Measurements from ENCODE around the gene SLAMF8. TPM values are rescaled to one million over a fixed set of nuclear protein-coding genes. Genes with fewer than 3 reads are reported as not detected.

Gene SLAMF8
- not detected for total RNA-seq
- polyA plus RNA-seq (2013, experiment 1 of 2), result not detected
- polyA plus RNA-seq (2013, experiment 2 of 2), result not detected
- long read RNA-seq, experiment 1, result 0 reads
- long read RNA-seq, experiment 2, result 0 reads
- long read RNA-seq, experiment 3, result 0 reads
- long read RNA-seq, experiment 4, result 0 reads

DNA sequence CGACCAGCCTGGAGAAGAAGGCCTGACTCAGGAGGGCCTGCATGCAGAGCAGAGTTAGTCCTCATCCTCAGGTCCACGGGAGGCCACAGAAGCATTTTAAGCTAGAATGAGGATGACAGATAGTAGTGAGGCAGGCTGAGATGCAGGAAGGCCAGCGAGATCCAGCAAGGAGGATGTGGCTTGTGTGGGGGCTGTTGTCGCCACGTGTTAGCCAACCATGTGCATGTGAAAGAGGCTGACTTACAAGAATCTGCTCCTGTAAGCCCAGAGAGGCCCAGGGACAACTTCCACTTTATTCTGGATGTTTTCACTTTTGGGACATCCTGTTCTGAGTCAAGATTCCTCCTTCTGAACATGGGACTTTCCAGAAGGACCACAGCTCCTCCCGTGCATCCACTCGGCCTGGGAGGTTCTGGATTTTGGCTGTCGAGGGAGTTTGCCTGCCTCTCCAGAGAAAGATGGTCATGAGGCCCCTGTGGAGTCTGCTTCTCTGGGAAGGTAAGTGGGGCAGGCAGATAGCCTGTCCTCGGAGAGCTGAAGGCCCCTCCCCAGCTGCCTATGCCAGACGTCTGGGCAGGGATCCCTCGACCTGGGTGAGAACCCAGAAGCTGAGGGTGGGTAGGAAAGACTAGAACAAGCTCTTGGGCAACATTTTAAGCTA, at the start of gene SLAMF8:
SLAMF8 (plus strand) TSS at position 433 of the 661 bp plus-strand sequence; CDS start at position 459, 26 bp downstream.
- DNase-seq, result no peak
- H3K27me3 ChIP-seq (ENCODE audit: control insufficient read depth, insufficient read depth, low read length, poor library complexity, severe bottlenecking), result peaks cover 68% of the 10 kb centered on the region
- no peak within 1 kb of the TSS for H3K9ac ChIP-seq (ENCODE audit: extremely low read depth, low read length, poor library complexity, severe bottlenecking)
- H3K4me3 ChIP-seq (ENCODE audit: low read length), result no peak within 1 kb of the TSS
- Mint-ChIP-seq H3K27me3 (ENCODE audit: insufficient read depth) (peaks cover 82% of the 10 kb centered on the region), H3K9me3 (no peaks in the 10 kb centered on the region), H3K4me1 (peaks cover 45% of the 10 kb centered on the region), H3K4me3 (no peak within 1 kb of the TSS), H3K36me3 (ENCODE audit: low read depth) (no peaks in the 10 kb centered on the region), H3K27ac (no peak within 1 kb of the TSS)
- H3K9me3 ChIP-seq (ENCODE audit: control insufficient read depth, low read length), result no peaks in the 10 kb centered on the region
- TF ChIP-seq, protein P1, sequence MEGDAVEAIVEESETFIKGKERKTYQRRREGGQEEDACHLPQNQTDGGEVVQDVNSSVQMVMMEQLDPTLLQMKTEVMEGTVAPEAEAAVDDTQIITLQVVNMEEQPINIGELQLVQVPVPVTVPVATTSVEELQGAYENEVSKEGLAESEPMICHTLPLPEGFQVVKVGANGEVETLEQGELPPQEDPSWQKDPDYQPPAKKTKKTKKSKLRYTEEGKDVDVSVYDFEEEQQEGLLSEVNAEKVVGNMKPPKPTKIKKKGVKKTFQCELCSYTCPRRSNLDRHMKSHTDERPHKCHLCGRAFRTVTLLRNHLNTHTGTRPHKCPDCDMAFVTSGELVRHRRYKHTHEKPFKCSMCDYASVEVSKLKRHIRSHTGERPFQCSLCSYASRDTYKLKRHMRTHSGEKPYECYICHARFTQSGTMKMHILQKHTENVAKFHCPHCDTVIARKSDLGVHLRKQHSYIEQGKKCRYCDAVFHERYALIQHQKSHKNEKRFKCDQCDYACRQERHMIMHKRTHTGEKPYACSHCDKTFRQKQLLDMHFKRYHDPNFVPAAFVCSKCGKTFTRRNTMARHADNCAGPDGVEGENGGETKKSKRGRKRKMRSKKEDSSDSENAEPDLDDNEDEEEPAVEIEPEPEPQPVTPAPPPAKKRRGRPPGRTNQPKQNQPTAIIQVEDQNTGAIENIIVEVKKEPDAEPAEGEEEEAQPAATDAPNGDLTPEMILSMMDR (conservative IDR thresholded peaks at IDR 0.05), result no peak
- WGBS, 2 experiments (ENCODE audit: insufficient coverage in 1 of 2, insufficient read length in 1 of 2), result 89 to 91% methylated on average over 7 to 11 of the region's 11 CpGs
- no peak within 1 kb of the TSS for H3K27ac ChIP-seq (ENCODE audit: low read depth, low read length)
- peaks cover 6% of the 10 kb centered on the region for H3K4me1 ChIP-seq (ENCODE audit: control insufficient read depth, insufficient read depth, low read length)
- no peaks in the 10 kb centered on the region for H3K36me3 ChIP-seq (ENCODE audit: control insufficient read depth, insufficient read depth, low read length)

DNA sequence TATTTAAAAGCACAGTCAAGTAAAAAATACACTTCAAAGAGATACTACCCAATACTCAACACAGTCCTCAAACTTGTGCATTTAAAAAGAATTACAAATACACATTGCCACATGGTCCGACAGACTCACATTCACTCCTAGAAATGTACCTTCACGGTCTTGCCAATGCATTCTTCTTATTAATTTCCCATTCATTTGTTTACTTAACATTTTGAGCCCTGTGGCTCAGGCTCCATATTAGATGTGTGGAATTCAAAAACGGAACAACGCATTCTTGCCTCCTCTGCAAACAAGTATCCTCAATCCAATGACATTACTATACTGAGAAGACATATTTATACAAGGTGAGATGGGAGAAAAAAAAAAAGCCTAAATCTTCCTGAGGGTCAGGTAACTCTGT, 48.4 kb upstream of the SLAMF8 start:
- DNase-seq, result no peak
- Histone ChIP-seq H3K4me1 (ENCODE audit: control insufficient read depth, insufficient read depth, low read length) (no peaks in the 10 kb centered on the region), H3K9ac (ENCODE audit: extremely low read depth, low read length, poor library complexity, severe bottlenecking) (no peak overlapping the region), H3K4me3 (ENCODE audit: low read length) (no peak overlapping the region), H3K27ac (ENCODE audit: low read depth, low read length) (no peak overlapping the region), H3K36me3 (ENCODE audit: control insufficient read depth, insufficient read depth, low read length) (no peaks in the 10 kb centered on the region), H3K27me3 (ENCODE audit: control insufficient read depth, insufficient read depth, low read length, poor library complexity, severe bottlenecking) (no peaks in the 10 kb centered on the region), H3K9me3 (ENCODE audit: control insufficient read depth, low read length) (no peaks in the 10 kb centered on the region)
- H3K4me3 Mint-ChIP-seq, result no peak overlapping the region
- H3K27ac Mint-ChIP-seq, result no peak overlapping the region
- peaks cover 9% of the 10 kb centered on the region for H3K27me3 Mint-ChIP-seq (ENCODE audit: insufficient read depth)
- H3K36me3 Mint-ChIP-seq (ENCODE audit: low read depth), result peaks cover 8% of the 10 kb centered on the region
- TF ChIP-seq, protein P1 (conservative IDR thresholded peaks at IDR 0.05), result no peak
- H3K4me1 Mint-ChIP-seq, result peaks cover 10% of the 10 kb centered on the region
- 93 to 94% methylated on average over 2 to 3 of the region's 4 CpGs for WGBS, 2 experiments (ENCODE audit: insufficient coverage in 1 of 2, insufficient read length in 1 of 2)
- H3K9me3 Mint-ChIP-seq, result no peaks in the 10 kb centered on the region

DNA sequence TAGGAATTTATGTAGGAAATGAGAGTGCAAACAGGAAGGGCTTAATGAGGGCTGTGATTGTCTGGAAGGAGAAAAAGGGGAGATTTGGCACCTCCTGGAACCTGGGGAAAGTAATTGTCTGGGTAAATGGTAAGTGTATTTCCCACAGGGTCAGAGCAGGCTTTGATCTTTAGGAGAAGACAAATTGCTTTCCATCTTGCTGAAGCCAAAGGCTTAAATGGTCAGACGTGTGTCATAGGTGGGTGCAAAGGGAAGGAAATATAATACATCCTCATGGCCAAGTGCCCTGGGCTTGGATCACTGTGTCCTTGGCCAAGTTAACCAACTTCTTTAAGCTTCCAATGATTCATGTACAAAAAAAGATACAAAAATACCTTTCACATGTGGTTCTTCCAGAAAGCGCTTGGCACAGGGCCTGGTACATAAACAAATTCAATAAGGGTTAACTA, 47.2 kb upstream of the SLAMF8 start:
- H3K36me3 Mint-ChIP-seq (ENCODE audit: low read depth), result peaks cover 8% of the 10 kb centered on the region
- no peak for DNase-seq

More for the DNA sequence above, 47.2 kb upstream of the SLAMF8 start:
- TF ChIP-seq, protein P1 (conservative IDR thresholded peaks at IDR 0.05), result no peak
- Histone ChIP-seq H3K9me3 (ENCODE audit: control insufficient read depth, low read length) (no peaks in the 10 kb centered on the region), H3K36me3 (ENCODE audit: control insufficient read depth, insufficient read depth, low read length) (no peaks in the 10 kb centered on the region), H3K4me3 (ENCODE audit: low read length) (no peak overlapping the region), H3K27ac (ENCODE audit: low read depth, low read length) (no peak overlapping the region), H3K4me1 (ENCODE audit: control insufficient read depth, insufficient read depth, low read length) (no peaks in the 10 kb centered on the region), H3K27me3 (ENCODE audit: control insufficient read depth, insufficient read depth, low read length, poor library complexity, severe bottlenecking) (no peaks in the 10 kb centered on the region), H3K9ac (ENCODE audit: extremely low read depth, low read length, poor library complexity, severe bottlenecking) (no peak overlapping the region)
- Mint-ChIP-seq H3K4me3 (no peak overlapping the region), H3K9me3 (no peaks in the 10 kb centered on the region), H3K27ac (no peak overlapping the region), H3K4me1 (peaks cover 16% of the 10 kb centered on the region), H3K27me3 (ENCODE audit: insufficient read depth) (peaks cover 9% of the 10 kb centered on the region)
- 90% methylated on average over 2 of the region's 2 CpGs; no CpG with 5 or more reads in 1 of the 2 experiments for WGBS, 2 experiments (ENCODE audit: insufficient coverage in 1 of 2, insufficient read length in 1 of 2)

Measured in endodermal cell (in vitro differentiated cells).